Urothelium cell line (cell line): ENCODE results near the gene GADL1.

Experiments
- DNase-seq: peaks from one replicate; pipeline ENCODE4 v3.0.0; 2011; ENCODE audit warnings: low spot score, mixed read lengths
- FAIRE-seq: peaks from 2 replicates; lab custom pipeline; 2011; peaks lifted over from hg19 to GRCh38; lab: Jason Lieb, UNC

The GADL1 gene

DNA sequence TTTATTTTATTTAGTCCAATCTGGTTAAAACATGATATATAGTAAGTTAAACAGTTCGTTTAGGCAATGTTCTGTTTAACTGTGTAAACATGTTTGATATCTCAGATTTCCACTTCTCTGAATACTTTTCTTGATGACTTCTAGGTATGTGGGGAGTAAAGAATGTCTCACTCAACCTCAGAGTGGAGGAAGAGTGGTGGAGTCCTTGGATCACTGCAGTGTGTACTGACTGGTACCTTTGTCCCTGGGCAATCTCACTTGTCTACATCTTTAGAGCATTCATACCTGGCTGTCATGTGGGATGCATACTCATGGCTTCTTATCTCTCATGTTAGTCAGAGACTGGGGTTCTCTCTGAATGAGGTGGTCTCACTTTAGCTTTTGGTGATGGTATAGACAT, 15.6 kb downstream of the GADL1 start:
- FAIRE-seq, result no peak
- no peak for DNase-seq

DNA sequence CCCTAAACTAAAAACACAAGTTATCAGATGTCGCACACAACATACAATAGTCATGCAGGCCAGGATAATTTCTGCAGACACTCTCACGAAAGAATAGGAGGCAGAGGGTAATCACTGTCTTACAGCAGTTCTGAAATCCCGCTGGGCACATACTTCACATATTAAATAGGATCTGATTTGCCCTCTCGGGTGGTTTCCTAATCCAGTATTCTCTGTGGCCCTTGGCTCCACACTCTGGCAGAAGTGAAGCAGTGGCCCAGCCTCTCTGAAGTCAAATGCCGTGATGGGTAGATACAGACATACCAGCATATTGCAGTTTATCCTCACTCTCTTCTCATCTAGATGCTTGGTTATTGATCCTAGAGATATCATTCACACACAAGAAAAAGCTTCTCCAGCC, 19.0 kb downstream of the GADL1 start:
- FAIRE-seq (no peak), DNase-seq (no peak)

DNA sequence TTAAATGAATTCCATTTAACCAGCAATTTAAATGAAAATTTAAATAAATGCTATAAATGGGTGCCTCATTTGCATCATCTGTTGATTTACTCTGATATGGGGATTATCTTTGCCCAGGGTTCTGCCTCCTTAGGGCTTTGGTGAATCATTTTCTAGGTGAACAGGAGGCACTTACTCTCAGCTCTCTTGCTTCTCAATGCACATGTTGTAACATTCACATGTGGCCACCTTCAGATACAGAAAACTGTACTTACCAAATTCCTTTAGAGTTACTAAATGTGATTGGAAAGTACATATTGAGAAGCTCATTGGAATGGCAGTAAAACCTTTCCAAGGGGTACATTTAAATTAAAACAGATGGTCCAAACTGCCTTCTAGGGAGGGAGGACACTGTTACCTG, 20.8 kb downstream of the GADL1 start:
- FAIRE-seq (no peak), DNase-seq (no peak)

DNA sequence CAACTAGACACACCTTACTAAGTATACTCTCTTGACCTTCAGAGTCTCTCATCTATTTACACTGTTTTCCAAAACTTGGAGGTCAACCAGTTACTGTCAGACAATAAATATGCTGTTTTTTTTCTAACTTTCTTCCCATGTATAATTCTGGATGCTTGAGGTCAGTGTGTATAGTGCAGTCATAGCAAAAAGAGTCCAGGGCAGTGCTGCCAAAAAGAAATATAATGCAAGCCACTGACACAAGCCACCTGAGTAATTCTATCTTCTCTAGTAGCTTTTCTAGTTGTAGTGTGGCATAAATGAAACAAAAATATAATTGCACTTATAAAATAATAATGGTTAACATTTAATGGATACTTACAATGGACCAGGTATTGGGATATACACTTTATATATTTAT, 21.6 kb downstream of the GADL1 start:
- no peak for DNase-seq
- no peak for FAIRE-seq

DNA sequence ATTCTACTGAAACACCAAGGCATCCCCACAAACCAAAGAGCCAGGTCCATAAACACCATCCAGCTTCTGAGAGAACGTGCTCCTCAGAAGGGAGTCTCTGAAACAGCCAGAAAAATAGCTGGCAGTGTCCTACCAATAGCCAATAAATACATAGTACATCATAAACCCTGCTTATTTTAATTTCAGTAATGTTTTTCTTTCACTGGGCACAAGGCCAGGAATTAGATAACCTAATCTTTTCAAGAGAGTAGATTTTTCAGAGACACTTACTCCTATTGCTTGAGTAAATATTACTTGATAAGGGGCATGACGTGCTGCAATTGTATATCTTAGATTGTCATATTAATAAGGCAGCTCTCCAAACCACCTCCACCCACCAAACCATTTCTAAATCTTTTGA, 22.7 kb downstream of the GADL1 start:
- no peak for DNase-seq
- no peak for FAIRE-seq

DNA sequence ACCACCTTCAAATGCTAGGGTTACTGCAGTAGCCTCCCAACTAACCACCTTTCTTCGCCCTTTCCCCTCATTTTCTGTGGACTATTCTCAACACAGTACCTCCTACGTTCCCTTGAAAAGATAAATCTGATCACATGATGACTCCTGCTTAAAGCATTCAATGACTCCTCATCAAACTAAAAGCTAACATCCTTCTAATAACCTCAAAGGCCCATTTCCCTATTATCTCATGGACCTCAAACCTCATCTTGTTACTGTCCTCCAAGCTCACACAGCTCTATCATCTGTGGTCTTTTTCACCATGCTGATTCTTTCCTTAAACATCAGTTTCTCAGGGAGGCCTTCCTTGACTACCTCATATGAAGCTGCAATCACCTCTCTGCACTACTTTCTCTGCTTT, 29.6 kb downstream of the GADL1 start:
- FAIRE-seq, result no peak
- DNase-seq, result no peak

DNA sequence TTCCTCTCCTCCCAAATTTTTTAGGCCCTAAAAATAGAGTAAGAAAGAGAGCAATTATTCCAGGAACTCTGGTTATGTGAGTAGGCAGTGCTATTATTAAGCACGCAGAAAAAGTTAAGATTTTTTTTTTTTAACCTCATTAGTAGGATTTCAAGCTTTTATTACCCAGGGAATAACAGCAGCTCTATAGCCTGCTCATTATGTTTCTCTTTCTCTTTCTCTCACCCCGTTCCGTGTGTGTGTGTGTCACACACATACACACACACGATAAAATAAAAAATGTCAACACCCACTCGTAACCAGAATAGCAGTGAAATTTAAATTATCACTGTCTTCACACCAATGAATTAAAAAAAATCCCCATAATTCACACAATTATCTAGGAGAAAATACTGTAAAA, 30.3 kb downstream of the GADL1 start:
- DNase-seq (no peak), FAIRE-seq (no peak)

DNA sequence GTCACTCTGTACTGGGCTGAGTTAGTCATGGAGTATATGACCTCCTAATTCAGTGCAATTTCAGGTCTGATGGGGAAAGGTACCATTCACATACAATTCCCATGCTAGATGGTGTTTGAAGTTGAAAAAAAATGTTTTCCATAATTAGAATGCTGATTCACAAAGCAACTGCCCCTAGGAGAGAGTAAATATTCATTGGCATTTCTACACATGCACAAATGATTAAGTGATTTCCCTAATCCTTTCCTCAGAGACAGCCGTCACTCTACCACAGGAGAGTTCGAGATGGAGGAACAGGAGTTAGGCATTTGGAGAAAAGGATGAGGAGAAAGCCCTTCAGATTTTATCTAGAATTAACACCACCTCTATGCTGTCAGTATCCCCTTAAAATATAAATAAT, 32.5 kb downstream of the GADL1 start:
- no peak for FAIRE-seq
- no peak for DNase-seq

DNA sequence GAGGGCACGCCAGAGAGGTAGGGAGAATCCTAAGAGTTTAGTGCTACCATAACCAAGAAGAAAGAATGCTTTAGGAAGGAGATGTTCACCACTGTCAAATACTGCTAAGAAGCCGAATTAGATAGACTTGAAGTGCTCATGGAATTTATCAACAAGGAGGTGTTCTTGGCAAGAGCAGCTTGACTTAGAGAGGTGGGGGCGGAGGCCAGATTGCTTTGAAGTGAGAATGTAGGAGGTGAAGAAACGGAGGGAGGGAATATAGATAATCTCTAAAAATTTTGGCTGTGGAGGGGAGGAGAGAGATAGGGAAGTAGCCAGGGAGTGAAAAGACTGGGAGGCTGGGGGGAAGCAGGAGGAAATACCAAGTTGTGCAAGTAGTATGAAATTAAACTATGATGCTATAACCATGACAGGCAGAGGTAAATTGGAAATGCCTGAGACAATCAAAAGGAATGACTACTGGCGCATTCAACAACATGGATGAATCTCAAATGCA, 35.5 kb downstream of the GADL1 start:
- FAIRE-seq (no peak), DNase-seq (no peak)

DNA sequence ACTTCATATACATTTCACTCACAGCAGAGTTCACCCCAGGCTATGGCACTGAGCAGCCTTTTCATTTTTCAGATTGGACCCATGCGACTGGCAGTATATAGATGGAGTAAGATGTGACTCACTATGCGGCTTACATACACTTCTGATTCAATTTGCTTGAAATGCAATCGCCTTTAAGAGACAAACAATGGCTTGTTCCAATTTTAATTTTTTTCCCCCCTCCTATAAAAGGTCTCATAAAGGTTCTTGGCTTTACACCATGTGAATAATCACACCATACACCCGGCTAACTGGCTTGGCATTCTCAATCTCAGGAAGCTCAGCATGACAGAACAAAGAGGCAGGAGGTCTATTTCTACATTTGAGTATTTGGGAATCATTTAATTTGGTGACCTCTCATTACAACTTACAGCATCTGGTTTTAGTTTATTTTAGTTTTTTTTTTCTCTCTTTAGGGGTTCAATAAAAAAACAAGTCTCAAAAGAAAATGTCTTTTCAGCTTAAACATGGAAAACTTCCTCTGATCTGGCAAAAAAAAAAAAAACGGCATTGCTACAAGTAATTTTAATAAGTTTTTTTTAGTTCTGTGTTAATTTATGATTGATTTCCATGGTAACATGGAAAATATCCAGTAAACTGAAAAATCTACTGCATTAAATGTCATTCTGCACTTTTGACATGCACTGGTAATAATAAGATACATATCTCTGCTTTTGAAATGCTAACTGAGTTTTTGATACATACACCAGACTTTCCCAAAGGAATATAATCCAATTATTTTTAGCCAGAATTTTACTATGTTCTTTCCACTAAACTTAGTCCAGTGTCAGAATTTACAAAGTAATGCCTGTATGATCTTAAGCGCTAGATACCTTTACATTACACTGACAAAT, 38.8 kb downstream of the GADL1 start:
- no peak for FAIRE-seq

DNA sequence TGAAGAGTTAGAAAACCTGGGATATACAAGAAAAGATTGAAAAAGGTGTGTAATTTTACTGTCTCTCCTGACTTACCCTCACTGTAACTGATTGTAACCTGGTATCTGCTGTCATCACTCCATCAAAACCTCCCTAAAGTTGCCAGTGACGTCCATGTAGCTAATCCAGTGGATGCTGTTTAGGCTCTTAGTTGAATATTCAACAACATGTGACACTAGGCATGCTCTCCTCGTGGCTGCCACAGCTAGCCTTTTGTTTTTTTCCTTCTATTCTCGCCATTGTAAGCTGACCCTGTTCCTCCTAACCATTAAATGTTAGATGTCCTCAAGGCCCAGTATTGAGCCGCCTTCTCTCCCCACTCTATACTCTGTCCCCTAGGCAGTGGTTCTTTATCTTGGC, 41.6 kb downstream of the GADL1 start:
- DNase-seq (no peak), FAIRE-seq (no peak)

More for the DNA sequence above, 38.8 kb downstream of the GADL1 start:
- no peak for DNase-seq

DNA sequence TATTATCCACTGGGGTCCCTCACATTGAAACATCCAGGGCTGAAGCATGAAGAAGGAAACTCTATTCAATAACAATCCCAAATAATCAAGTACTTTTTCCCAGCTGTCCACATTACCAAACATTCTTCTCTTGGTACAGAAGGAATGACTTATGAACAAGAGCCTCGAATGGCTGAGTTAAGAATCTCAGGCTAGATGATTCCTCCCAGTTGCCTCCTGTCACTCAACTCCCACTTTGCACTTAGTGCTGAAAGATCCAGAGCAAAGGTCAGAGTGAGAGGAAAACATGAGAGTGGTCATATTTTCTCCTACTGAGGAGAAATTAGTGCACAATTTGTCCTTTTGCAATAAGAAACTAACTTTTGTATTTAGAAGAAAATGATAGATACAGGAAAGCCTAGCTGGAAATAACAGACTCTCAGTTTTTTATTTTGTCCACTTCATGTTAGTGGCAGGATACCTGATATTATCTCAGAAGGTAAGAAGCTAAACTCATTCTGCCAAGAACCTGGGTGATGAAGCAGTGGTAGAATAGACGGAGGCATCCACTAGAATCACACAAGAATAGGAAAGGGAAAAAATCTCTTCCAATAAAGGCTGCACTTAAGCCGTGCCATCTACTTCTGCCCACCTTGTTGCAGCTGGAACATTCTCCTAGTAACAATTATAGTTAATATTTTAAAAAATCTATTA, 46.2 kb downstream of the GADL1 start:
- FAIRE-seq, result no peak

DNA sequence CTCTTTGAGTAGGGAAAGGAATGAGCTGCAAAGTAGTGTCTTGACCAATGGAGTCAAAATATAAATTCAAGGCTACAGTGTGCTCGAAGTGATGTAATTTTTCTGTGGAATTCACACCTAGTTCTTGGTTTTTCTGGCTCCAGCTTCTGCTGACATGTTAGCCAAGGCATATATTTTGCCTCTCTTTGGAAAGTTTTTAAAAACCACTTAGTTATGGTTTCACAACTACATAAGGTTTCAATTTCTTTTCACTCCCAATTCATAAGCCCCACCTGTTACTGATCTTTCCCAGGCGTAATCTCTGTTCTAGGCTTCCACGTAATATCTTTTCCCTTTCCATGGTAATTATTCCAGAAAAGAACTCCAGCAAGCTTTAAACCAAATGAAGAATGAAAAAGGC, 46.9 kb downstream of the GADL1 start:
- FAIRE-seq (no peak), DNase-seq (no peak)

More for the DNA sequence above, 46.2 kb downstream of the GADL1 start:
- DNase-seq, result no peak

DNA sequence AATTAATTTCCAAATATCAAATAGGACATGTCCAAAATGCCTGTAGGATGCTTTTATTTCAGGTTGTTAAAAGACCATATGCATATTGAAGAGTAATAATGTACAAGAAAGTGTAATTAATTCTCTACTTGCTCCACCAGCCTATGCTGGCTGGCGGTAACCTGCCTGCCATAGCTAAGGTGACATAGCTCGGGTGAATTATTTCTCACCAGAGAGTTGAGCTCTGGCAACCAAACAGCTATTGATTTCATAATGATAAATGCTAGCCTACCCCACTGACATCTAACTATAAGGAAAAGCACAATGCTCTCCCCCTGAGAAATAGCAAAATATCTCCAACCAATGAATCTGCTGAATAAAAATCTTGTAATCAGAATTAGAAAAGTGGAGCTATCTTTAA, 48.9 kb downstream of the GADL1 start:
- FAIRE-seq (no peak), DNase-seq (no peak)

DNA sequence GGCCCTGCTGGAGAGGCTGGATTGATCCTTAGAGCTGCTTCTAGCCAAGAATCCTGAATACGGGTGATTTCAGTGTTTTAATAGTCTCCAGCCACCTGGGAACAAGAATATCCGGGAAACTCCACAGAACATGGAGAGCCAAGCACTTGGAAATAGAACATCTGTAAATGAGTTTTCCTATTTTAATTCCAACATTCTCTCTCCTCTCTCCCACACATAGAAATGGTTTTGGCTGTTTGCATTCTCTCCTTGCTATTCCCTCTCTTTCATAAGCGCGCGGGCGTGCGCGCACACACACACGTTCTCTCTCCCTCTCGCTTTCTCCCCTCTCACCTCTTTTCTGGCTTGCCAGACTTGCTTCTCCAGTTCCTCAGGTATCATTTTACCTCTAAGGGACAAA, 50.6 kb downstream of the GADL1 start:
- no peak for DNase-seq
- FAIRE-seq, result no peak

DNA sequence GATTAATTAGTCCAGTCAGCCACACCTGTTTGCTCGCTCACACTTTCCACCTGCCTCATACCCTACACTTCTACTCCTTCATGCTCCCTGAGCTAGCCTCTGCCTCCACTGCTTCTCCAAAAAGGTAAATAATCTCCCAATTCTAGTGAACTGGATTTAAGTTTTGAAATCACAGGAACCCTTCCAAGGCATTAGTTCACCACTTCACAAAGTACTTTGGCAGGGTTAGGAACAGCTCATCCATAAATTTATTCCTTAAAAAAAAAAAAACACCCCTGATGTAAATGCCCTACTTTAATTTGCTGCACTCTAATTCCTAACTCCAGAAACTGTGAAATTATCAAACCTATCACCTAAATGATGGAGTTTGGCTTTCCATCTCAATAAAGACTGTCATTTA, 58.3 kb downstream of the GADL1 start:
- no peak for DNase-seq

DNA sequence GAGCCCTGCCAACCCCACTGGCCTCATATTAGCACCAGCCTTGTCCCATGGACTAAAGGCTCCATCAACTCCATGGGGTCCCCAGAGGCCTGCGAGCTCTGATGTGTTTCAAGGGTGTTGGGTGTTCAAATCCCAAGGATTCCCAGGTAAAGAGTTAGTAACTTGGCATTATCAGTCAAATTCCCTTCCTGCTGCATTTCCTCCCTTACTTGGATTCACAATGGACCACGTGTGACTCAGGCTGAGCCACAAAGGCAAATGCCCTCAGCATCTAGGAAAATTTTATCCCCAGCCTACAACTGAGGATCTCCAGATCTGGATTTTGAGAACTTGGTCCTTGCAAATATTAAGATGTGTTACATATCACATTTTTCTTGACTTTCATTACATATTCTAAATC, 58.8 kb downstream of the GADL1 start:
- FAIRE-seq (no peak), DNase-seq (no peak)

More for the DNA sequence above, 58.3 kb downstream of the GADL1 start:
- FAIRE-seq, result no peak

DNA sequence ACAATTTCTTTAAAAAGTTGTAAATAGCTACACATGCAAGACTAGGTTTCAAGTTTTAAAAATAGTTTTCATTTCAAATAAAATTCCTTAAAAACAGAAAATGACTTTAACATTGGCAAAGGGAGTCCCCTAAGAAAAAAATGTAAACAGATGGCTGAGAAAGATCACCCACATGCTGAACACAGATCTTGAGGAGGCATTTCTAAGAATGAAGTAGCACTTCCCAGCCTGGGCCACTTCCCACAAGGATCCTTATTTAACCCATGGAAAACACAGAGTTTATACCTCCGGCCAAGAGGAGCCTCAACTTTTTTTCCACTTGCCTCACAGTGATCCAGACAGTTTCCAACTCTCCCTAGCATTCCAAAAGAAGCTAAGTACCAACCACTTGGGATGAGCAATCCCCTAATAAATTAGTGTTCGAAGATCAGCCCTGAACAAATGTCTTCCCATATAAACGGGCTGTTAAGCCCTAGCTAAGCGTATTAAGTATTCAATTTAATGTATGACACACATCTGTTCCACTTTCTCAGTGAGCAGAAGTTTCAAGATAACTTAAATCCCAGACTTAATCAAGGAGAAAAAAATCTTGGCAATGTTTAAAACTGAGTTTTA, 61.4 kb downstream of the GADL1 start:
- no peak for FAIRE-seq
- DNase-seq, result no peak

DNA sequence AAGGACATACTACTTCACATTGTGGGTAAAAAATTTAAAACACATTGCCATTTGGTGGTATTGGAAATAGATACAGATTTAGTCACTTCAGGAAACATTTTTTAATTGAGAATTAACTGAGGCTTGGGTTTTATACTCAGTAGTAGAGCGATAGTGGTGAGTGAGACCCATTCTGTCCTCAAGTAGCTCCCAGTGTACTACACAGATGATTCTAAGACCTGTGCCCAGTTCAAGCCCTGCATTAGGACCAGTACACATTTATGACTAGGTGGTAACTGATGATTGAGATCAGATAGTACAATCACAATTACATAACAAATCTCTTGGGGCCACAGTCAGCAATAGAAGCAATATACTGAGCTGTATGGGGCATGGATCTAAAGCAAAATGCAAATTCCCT, 67.4 kb downstream of the GADL1 start:
- DNase-seq (no peak), FAIRE-seq (no peak)

DNA sequence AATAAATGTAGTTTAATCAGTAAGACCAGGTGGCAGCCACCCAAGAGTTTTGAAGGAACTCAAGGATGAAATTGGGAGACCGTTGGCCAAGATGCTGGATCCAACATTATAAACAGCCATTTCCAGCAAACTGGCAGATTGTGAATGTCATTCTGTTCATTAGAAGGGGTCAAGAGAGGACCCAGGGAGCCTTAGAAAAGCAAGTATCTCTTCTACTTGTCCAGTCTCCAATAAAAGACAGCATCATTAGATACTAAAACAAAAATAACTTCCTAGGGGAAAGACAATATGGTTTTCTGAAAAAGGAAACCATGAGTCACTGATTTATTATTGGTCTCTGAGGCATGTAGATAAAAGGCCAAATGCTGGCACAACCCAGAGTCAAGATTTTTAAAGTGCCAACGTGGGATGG, 67.9 kb downstream of the GADL1 start:
- no peak for FAIRE-seq
- peak; percentile 15 for DNase-seq

DNA sequence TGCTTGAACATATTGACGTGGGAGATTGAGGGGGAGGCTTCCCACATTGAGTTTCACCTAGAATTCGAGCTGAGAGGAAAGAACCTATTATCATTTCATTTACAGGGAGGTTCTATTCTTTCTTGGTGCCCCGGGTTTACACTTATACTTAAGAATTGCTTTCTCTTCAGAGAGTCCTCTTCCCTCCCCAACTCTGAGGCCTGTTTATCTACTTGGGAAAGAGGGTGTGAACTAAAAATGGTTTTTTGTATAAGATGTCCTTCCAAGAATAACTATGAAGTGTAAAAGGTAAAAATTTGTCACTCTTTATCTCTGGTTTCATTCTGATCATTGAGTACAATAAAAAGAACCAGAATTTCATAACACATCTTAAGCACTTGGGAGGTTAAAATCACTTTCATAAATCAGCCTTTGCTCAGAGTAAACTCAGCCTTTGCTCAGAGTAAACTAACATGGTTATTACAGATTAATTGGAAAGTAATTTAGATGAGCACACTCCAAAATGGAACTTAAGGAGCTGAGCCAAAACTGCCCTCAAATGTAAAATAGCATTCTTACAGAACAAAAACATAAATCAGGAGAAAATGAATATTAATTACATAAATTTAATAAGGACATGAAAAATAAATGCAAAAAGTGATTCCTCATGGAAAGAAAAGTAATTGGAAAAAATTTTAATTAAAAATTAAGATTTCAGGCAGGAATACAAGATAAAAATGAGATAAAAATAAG, 75.2 kb downstream of the GADL1 start:
- DNase-seq, result no peak
- FAIRE-seq, result no peak
